ENCODE data around the gene ZNF12. TPM values are rescaled to one million over a fixed set of nuclear protein-coding genes. Genes with fewer than 3 reads are reported as not detected.

Gene ZNF12
- total and polyA plus RNA-seq, 3 donors from 2014 or later = 10.3 to 18.0 (median 15.5) TPM

GRCh38 chr7:6647541-6647940 is 59.2 kb downstream of the ZNF12 start:
- WGBS, 2 donors = 86 to 90% methylated on average over 4 to 14 of the region's 14 CpGs
- H3K36me3 ChIP-seq (ENCODE audit: low read depth, missing control alignments) = no peaks in the 10 kb centered on the region

GRCh38 chr7:6647080-6647479 is 59.7 kb downstream of the ZNF12 start:
- DNase-seq = no peak
- Histone ChIP-seq H3K9me3 (no peaks in the 10 kb centered on the region), H3K4me1 (no peaks in the 10 kb centered on the region), H3K4me3 (no peak overlapping the region), H3K27ac (no peak overlapping the region), H3K27me3 (no peaks in the 10 kb centered on the region), H3K36me3 (ENCODE audit: low read depth, missing control alignments) (no peaks in the 10 kb centered on the region)
- 67 to 75% methylated on average over 3 to 8 of the region's 8 CpGs for WGBS, 2 donors
- TF ChIP-seq CTCF (IDR thresholded peaks at IDR 0.05) (no peak), POLR2A (IDR thresholded peaks at IDR 0.05) (no peak)
- intact Hi-C loops (cut with DNase I; ENCODE audit: low total_unique reads) = no loop called here

More at GRCh38 chr7:6647541-6647940, 59.2 kb downstream of the ZNF12 start:
- intact Hi-C loops (cut with DNase I; ENCODE audit: low total_unique reads) = no loop called here
- Histone ChIP-seq H3K4me3 (no peak overlapping the region), H3K4me1 (no peaks in the 10 kb centered on the region), H3K9me3 (no peaks in the 10 kb centered on the region), H3K27me3 (no peaks in the 10 kb centered on the region), H3K27ac (no peak overlapping the region)
- TF ChIP-seq CTCF (IDR thresholded peaks at IDR 0.05) (no peak), POLR2A (IDR thresholded peaks at IDR 0.05) (no peak)
- no peak for DNase-seq

- WGBS, 2 donors = 70 to 73% methylated on average over 3 to 8 of the region's 8 CpGs
- Histone ChIP-seq H3K36me3 (ENCODE audit: low read depth, missing control alignments) (no peaks in the 10 kb centered on the region), H3K27me3 (no peaks in the 10 kb centered on the region), H3K4me1 (no peaks in the 10 kb centered on the region), H3K4me3 (no peak overlapping the region), H3K27ac (no peak overlapping the region), H3K9me3 (no peaks in the 10 kb centered on the region)
- DNase-seq = no peak
- intact Hi-C loops (cut with DNase I; ENCODE audit: low total_unique reads) = no loop called here
- TF ChIP-seq POLR2A (IDR thresholded peaks at IDR 0.05) (no peak), CTCF (IDR thresholded peaks at IDR 0.05) (no peak)
Measured at GRCh38 chr7:6646465-6646864, 60.3 kb downstream of the ZNF12 start.

- TF ChIP-seq POLR2A (IDR thresholded peaks at IDR 0.05) = no peak
- no peak for TF ChIP-seq CTCF (IDR thresholded peaks at IDR 0.05)
- Histone ChIP-seq H3K9me3 (no peaks in the 10 kb centered on the region), H3K36me3 (ENCODE audit: low read depth, missing control alignments) (no peaks in the 10 kb centered on the region), H3K4me1 (no peaks in the 10 kb centered on the region), H3K27ac (no peak overlapping the region), H3K4me3 (no peak overlapping the region), H3K27me3 (no peaks in the 10 kb centered on the region)
- DNase-seq = no peak
- intact Hi-C loops (cut with DNase I; ENCODE audit: low total_unique reads) = no loop called here
- 95 to 100% methylated on average over 2 to 10 of the region's 10 CpGs for WGBS, 2 donors
Measured at GRCh38 chr7:6644728-6645127, 62.0 kb downstream of the ZNF12 start.

GRCh38 chr7:6643915-6644625 is 62.7 kb downstream of the ZNF12 start:
- no peaks in the 10 kb centered on the region for H3K36me3 ChIP-seq (ENCODE audit: low read depth, missing control alignments)

More at GRCh38 chr7:6643915-6644625, 62.7 kb downstream of the ZNF12 start:
- no peaks in the 10 kb centered on the region for H3K27me3 ChIP-seq
- no peaks in the 10 kb centered on the region for H3K9me3 ChIP-seq
- H3K4me1 ChIP-seq = no peaks in the 10 kb centered on the region
- H3K27ac ChIP-seq = no peak overlapping the region
- intact Hi-C loops (cut with DNase I; ENCODE audit: low total_unique reads) = no loop called here
- no peak for DNase-seq
- no peak for TF ChIP-seq CTCF (IDR thresholded peaks at IDR 0.05)
- no peak for TF ChIP-seq POLR2A (IDR thresholded peaks at IDR 0.05)
- no peak overlapping the region for H3K4me3 ChIP-seq
- WGBS, 2 donors = 86 to 90% methylated on average over 13 to 21 of the region's 21 CpGs
